KMS-11 (cell line): ENCODE results near the gene HADH.

ENCODE experiments used
- H2AFZ ChIP-seq: fragments of 200-600 bp; sonication (generic); 2 replicates; pipeline ENCODE4 v1.6.1; 2016; ENCODE audit warnings: antibody characterized with exemption, mixed run types, low read depth
- H3K27ac ChIP-seq: fragments of 200-600 bp; sonication (generic); 2 replicates; pipeline ENCODE4 v1.6.1; 2016; ENCODE audit warnings: mild to moderate bottlenecking, mixed run types
- H3K27me3 ChIP-seq: fragments of 200-600 bp; sonication (generic); 2 replicates; pipeline ENCODE4 v1.6.1; 2017; ENCODE audit warnings: mild to moderate bottlenecking, low read depth, mixed run types, moderate library complexity; ENCODE audit not compliant: insufficient read depth
- H3K36me3 ChIP-seq: fragments of 200-600 bp; sonication (generic); 2 replicates; pipeline ENCODE4 v1.6.1; 2017; ENCODE audit warnings: mild to moderate bottlenecking, mixed run types; ENCODE audit not compliant: insufficient read depth
- H3K4me1 ChIP-seq: fragments of 200-600 bp; sonication (generic); 2 replicates; pipeline ENCODE4 v1.6.1; 2016; ENCODE audit warnings: mild to moderate bottlenecking, low read depth, mixed run types; ENCODE audit not compliant: poor library complexity, severe bottlenecking
- H3K4me2 ChIP-seq: fragments of 200-600 bp; sonication (generic); 2 replicates; pipeline ENCODE4 v1.7.0; 2016; ENCODE audit warnings: mild to moderate bottlenecking, mixed run types
- H3K4me3 ChIP-seq: fragments of 200-600 bp; sonication (generic); IDR thresholded peaks from 2 replicates; pipeline ENCODE4 v1.6.1; 2017; ENCODE audit warnings: low read depth, low read length, mixed read lengths; ENCODE audit not compliant: insufficient read depth
- H3K79me2 ChIP-seq: fragments of 200-600 bp; sonication (generic); 2 replicates; pipeline ENCODE4 v1.6.1; 2016; ENCODE audit warnings: low read depth, mixed run types; ENCODE audit not compliant: insufficient read depth
- H3K9ac ChIP-seq: fragments of 200-600 bp; sonication (generic); 2 replicates; pipeline ENCODE4 v1.6.1; 2016; ENCODE audit warnings: mild to moderate bottlenecking, mixed run types
- H4K20me1 ChIP-seq: fragments of 200-600 bp; sonication (generic); 2 replicates; pipeline ENCODE4 v1.6.1; 2016; ENCODE audit warnings: mild to moderate bottlenecking, mixed run types; ENCODE audit not compliant: insufficient read depth
- TF ChIP-seq, protein P1 (sequence below): fragments of 200-600 bp; sonication (generic); conservative IDR thresholded peaks from 2 replicates; pipeline ENCODE4 v1.6.1; 2017; ENCODE audit warnings: low read depth, mild to moderate bottlenecking, antibody characterized with exemption, low read length, moderate library complexity, mixed read lengths

Gene HADH

GRCh38 chr4:108018040-108018883, 28.6 kb downstream of the HADH start:
- Histone ChIP-seq H3K36me3 (no peaks in the 10 kb centered on the region), H3K27ac (no peak overlapping the region)

GRCh38 chr4:108018884-108019187, 29.1 kb downstream of the HADH start:
- H3K27me3 ChIP-seq, result no peaks in the 10 kb centered on the region
- H3K9ac ChIP-seq, result no peak overlapping the region
- H3K4me3 ChIP-seq, result no peak overlapping the region
- no peaks in the 10 kb centered on the region for H4K20me1 ChIP-seq
- H3K4me2 ChIP-seq, result no peak overlapping the region
- peaks cover 29% of the 10 kb centered on the region for H3K4me1 ChIP-seq
- no peaks in the 10 kb centered on the region for H3K79me2 ChIP-seq
- H3K27ac ChIP-seq, result no peak overlapping the region
- H3K36me3 ChIP-seq, result no peaks in the 10 kb centered on the region
- no peak overlapping the region for H2AFZ ChIP-seq
- TF ChIP-seq, protein P1, sequence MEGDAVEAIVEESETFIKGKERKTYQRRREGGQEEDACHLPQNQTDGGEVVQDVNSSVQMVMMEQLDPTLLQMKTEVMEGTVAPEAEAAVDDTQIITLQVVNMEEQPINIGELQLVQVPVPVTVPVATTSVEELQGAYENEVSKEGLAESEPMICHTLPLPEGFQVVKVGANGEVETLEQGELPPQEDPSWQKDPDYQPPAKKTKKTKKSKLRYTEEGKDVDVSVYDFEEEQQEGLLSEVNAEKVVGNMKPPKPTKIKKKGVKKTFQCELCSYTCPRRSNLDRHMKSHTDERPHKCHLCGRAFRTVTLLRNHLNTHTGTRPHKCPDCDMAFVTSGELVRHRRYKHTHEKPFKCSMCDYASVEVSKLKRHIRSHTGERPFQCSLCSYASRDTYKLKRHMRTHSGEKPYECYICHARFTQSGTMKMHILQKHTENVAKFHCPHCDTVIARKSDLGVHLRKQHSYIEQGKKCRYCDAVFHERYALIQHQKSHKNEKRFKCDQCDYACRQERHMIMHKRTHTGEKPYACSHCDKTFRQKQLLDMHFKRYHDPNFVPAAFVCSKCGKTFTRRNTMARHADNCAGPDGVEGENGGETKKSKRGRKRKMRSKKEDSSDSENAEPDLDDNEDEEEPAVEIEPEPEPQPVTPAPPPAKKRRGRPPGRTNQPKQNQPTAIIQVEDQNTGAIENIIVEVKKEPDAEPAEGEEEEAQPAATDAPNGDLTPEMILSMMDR, result 0 out of 2 replicates have a peak, but pooled peaks have one; percentile 5

More at GRCh38 chr4:108018040-108018883, 28.6 kb downstream of the HADH start:
- H3K4me2 ChIP-seq, result peak overlapping the region; percentile 13
- no peak overlapping the region for H3K9ac ChIP-seq
- TF ChIP-seq, protein P1, result peak; percentile 98
- peaks cover 29% of the 10 kb centered on the region for H3K4me1 ChIP-seq
- H3K27me3 ChIP-seq, result no peaks in the 10 kb centered on the region
- no peaks in the 10 kb centered on the region for H3K79me2 ChIP-seq
- no peak overlapping the region for H3K4me3 ChIP-seq
- H4K20me1 ChIP-seq, result no peaks in the 10 kb centered on the region
- H2AFZ ChIP-seq, result no peak overlapping the region

DNA sequence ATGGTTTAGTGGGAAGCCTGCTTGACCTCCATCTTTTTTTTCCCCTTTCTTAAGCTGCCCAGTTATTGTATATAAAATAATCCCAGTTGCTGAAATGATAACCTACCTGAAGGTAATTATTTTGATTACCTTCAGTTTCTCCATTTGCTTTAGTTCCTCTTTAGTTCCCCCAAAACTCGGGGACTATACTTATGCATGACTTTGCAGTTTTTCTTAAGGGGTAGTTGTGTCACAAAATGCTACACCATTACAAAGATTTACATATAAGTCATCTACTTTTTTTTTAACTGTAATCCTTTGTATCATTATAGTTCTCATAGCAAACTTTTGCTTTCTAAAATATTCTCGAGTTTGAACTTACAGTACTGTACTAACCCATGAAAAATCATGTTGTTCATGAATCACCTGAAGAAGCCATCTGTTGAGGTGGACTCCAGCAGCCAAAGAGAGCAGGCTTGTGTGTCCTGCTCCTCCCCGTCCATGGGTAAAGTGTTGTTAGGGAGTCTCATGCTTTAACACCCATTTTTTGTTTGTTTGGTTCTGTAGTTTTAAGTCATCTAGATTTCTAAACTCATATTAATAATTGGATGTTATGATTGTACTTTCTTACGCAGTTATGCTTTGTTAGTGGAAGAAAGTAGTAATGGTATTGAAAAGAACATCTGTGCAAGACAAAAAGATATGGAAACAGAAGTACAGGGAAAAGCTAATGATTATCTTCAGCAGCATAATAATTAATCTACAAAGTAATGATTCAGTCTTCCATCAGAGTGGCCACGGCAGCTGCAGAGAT, 34.6 kb downstream of the HADH start:
- no peaks in the 10 kb centered on the region for H4K20me1 ChIP-seq
- H3K4me1 ChIP-seq, result peaks cover 13% of the 10 kb centered on the region
- no peak overlapping the region for H2AFZ ChIP-seq
- TF ChIP-seq, protein P1, result no peak
- H3K4me3 ChIP-seq, result no peak overlapping the region
- no peaks in the 10 kb centered on the region for H3K79me2 ChIP-seq
- no peak overlapping the region for H3K9ac ChIP-seq
- H3K36me3 ChIP-seq, result no peaks in the 10 kb centered on the region
- H3K27ac ChIP-seq, result no peak overlapping the region; the same call in 1 of the 2 replicates
- no peak overlapping the region for H3K4me2 ChIP-seq
- no peaks in the 10 kb centered on the region for H3K27me3 ChIP-seq

- Histone ChIP-seq H3K9ac (no peak overlapping the region), H3K4me3 (no peak overlapping the region), H3K36me3 (no peaks in the 10 kb centered on the region), H3K27ac (no peak overlapping the region), H4K20me1 (no peaks in the 10 kb centered on the region), H2AFZ (no peak overlapping the region), H3K27me3 (no peaks in the 10 kb centered on the region), H3K79me2 (no peaks in the 10 kb centered on the region), H3K4me2 (no peak overlapping the region), H3K4me1 (peaks cover 17% of the 10 kb centered on the region)
- TF ChIP-seq, protein P1, result no peak
These were observed 35.1 kb downstream of the HADH start for GRCh38 chr4:108024878-108025165.
